C4-2B (cell line): Measurements from ENCODE around the gene CCDC8.

Source experiments
- ZFX ChIP-seq: fragments of 450-650 bp; IDR thresholded peaks from 2 replicates; pipeline ENCODE4 v1.6.1; 2017
- TF ChIP-seq, protein P1 (sequence below): fragments of 450-650 bp; conservative IDR thresholded peaks from 2 replicates; pipeline ENCODE4 v1.5.1; 2017; ENCODE audit warnings: mild to moderate bottlenecking

DNA sequence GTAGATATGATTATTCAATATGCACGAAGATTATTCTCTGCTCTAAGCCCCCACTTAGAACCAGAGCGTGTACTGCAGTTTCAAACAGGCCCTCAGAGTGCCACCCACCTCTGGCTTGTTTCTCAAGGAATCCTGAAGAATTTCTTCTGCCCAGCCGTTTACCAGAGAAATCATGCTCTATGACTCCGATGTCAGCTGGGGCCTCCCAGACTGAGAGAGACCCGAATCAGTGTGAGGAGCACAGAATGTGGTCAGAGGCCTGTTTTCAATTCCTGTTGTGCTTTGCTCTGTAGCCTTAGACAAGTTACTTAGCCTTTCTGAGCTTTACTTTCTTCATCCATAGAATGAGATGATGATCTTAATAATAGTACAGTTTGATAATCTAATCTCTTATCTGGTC lies 9.8 kb upstream of the CCDC8 start:
- TF ChIP-seq, protein P1, sequence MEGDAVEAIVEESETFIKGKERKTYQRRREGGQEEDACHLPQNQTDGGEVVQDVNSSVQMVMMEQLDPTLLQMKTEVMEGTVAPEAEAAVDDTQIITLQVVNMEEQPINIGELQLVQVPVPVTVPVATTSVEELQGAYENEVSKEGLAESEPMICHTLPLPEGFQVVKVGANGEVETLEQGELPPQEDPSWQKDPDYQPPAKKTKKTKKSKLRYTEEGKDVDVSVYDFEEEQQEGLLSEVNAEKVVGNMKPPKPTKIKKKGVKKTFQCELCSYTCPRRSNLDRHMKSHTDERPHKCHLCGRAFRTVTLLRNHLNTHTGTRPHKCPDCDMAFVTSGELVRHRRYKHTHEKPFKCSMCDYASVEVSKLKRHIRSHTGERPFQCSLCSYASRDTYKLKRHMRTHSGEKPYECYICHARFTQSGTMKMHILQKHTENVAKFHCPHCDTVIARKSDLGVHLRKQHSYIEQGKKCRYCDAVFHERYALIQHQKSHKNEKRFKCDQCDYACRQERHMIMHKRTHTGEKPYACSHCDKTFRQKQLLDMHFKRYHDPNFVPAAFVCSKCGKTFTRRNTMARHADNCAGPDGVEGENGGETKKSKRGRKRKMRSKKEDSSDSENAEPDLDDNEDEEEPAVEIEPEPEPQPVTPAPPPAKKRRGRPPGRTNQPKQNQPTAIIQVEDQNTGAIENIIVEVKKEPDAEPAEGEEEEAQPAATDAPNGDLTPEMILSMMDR = no peak
- TF ChIP-seq ZFX = no peak
